Measurements from ENCODE around the gene CKM.

DNA sequence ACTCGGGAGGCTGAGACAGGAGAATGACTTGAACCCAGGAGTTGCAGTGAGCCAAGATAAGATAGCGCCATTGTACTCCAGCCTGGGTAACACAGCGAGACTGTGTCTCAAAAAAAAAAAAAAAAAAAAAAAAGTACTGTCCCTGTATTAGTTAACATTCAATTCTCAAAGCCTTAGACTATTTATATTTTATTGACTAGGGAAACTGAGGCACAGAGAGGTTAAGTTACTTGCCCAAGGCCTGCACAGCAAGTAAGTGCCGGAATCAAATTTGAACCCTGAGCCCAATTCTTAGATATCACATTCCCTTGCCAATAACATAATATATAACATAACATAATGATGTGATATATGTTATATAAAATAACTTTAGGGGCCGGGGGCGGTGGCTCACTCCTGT, 17.0 kb upstream of the CKM start:
- TF ChIP-seq, protein P1, sequence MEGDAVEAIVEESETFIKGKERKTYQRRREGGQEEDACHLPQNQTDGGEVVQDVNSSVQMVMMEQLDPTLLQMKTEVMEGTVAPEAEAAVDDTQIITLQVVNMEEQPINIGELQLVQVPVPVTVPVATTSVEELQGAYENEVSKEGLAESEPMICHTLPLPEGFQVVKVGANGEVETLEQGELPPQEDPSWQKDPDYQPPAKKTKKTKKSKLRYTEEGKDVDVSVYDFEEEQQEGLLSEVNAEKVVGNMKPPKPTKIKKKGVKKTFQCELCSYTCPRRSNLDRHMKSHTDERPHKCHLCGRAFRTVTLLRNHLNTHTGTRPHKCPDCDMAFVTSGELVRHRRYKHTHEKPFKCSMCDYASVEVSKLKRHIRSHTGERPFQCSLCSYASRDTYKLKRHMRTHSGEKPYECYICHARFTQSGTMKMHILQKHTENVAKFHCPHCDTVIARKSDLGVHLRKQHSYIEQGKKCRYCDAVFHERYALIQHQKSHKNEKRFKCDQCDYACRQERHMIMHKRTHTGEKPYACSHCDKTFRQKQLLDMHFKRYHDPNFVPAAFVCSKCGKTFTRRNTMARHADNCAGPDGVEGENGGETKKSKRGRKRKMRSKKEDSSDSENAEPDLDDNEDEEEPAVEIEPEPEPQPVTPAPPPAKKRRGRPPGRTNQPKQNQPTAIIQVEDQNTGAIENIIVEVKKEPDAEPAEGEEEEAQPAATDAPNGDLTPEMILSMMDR (IDR thresholded peaks at IDR 0.05; ENCODE audit: insufficient read depth, low read depth, low read length), result no peak
- TF ChIP-seq EZH2 (IDR thresholded peaks at IDR 0.05; ENCODE audit: insufficient read depth, low read length), result no peak

All from astrocyte (in vitro differentiated cells and primary cell).